Measurements from ENCODE around the gene OTOG.

GRCh38 chr11:17560281-17561110 is 13.4 kb downstream of the OTOG start:
- TF ChIP-seq CTCF (IDR thresholded peaks at IDR 0.05) = no peak
- no peak for TF ChIP-seq POLR2A (IDR thresholded peaks at IDR 0.05)

Data from Peyer's patch (tissue), 4 donors.